NCI-H446 (cell line): Measurements from ENCODE around the gene THAP7.

Experiments
- DNase-seq, 2 experiments: peaks; one replicate each; lab custom pipeline; 2025; lab: John Stamatoyannopoulos, UW

THAP7 gene

GRCh38 chr22:21031545-21032036 lies 29.7 kb upstream of the THAP7 start:
- no peak for DNase-seq

- DNase-seq = no peak
Measured at GRCh38 chr22:21030621-21031544, 29.0 kb upstream of the THAP7 start.

- DNase-seq = no peak
Measured at GRCh38 chr22:21030032-21030431, 28.1 kb upstream of the THAP7 start.

- no peak for DNase-seq
Measured at GRCh38 chr22:21029486-21030025, 27.6 kb upstream of the THAP7 start.

GRCh38 chr22:21028277-21029251 lies 26.6 kb upstream of the THAP7 start:
- no peak for DNase-seq

- peak in 1 of 2 experiments; percentile 64 for DNase-seq
Measured at GRCh38 chr22:21026783-21027692, 25.1 kb upstream of the THAP7 start.

GRCh38 chr22:21025763-21026755 lies 24.1 kb upstream of the THAP7 start:
- DNase-seq = no peak

GRCh38 chr22:21025266-21025665 lies 23.3 kb upstream of the THAP7 start:
- DNase-seq = no peak

- no peak for DNase-seq
Measured at GRCh38 chr22:21022955-21023614, 21.2 kb upstream of the THAP7 start.

GRCh38 chr22:21022507-21022906 lies 20.6 kb upstream of the THAP7 start:
- no peak for DNase-seq

- no peak for DNase-seq
Measured at GRCh38 chr22:21020802-21021429, 19.0 kb upstream of the THAP7 start.

- DNase-seq = no peak
Measured at GRCh38 chr22:21018314-21018713, 16.4 kb upstream of the THAP7 start.

- no peak for DNase-seq
Measured at GRCh38 chr22:21016644-21017420, 14.9 kb upstream of the THAP7 start.

GRCh38 chr22:21015466-21016006 lies 13.6 kb upstream of the THAP7 start:
- DNase-seq = no peak

- peak; percentile 28 to 85 for DNase-seq
Measured at GRCh38 chr22:21014726-21015465, 13.0 kb upstream of the THAP7 start, which contains the start of gene P2RX6. P2RX6 (plus strand) TSS chr22:21015165; CDS start chr22:21015175, 10 bp downstream.

GRCh38 chr22:21014202-21014725 lies 12.3 kb upstream of the THAP7 start:
- DNase-seq = peak; percentile 99
